Measurements from ENCODE around the gene OR2V1.

- TF ChIP-seq CTCF (IDR thresholded peaks at IDR 0.05; ENCODE audit: low read length) (no peak), EZH2phosphoT487 (IDR thresholded peaks at IDR 0.05; ENCODE audit: low read length) (no peak), EZH2 (optimal IDR thresholded peaks at IDR 0.05; ENCODE audit: low read depth, low read length) (no peak)
Observed at GRCh38 chr5:181127907-181128626, 2.9 kb downstream of the OR2V1 start.

Data from MM.1S (cell line).